GM12874 (cell line): Measurements from ENCODE around the gene PNMA1.

Experiments
- TF ChIP-seq, protein P1 (sequence below): IDR thresholded peaks from 2 replicates; pipeline ENCODE4 v1.5.1; 2011; ENCODE audit warnings: low read depth, mild to moderate bottlenecking, control low read depth, low read length, moderate library complexity; ENCODE audit not compliant: insufficient read depth

PNMA1 gene

DNA sequence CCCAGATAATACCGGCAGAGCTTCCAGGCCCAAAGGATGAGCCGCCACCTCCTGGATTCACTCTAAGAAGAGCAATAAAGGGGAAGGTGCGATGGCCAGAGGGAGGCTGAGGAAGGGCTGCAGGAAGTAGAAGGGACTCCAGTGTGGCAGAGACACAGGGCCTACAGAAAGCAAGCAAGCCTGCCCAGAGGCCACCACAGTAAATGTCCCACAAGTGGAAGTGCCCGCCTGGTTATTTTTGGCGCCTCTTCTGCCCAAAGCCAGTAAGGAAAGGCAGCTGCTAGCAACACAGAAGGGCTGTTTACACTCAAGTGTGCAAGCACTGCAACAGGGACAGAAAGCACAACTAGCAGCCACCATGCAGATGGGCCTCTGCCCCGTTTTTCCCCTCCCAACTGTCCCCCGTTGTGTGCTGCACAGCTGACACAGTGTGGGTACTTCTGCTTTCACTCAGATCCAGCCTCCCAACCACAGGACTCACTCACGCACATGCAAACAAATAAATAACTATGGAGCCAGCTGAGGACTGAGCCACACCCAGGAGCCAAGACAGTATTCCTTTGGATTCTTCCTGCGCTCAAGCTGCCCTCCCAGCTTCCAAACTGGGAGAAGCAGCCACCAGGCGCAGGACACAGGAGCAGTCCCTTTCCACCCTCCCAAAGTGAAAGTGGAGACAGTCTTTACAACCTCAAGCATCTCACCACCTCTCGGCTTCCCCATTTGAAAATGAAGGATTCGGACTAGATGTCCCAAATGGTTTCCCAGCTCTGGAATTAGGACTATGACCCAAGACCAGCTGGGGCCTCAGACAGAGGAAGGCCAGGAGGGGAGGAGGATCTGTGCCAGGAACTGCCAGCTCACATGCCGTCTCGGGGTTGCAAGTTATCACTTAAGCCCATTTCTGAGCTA is 40.0 kb upstream of the PNMA1 start:
- TF ChIP-seq, protein P1, sequence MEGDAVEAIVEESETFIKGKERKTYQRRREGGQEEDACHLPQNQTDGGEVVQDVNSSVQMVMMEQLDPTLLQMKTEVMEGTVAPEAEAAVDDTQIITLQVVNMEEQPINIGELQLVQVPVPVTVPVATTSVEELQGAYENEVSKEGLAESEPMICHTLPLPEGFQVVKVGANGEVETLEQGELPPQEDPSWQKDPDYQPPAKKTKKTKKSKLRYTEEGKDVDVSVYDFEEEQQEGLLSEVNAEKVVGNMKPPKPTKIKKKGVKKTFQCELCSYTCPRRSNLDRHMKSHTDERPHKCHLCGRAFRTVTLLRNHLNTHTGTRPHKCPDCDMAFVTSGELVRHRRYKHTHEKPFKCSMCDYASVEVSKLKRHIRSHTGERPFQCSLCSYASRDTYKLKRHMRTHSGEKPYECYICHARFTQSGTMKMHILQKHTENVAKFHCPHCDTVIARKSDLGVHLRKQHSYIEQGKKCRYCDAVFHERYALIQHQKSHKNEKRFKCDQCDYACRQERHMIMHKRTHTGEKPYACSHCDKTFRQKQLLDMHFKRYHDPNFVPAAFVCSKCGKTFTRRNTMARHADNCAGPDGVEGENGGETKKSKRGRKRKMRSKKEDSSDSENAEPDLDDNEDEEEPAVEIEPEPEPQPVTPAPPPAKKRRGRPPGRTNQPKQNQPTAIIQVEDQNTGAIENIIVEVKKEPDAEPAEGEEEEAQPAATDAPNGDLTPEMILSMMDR = no peak

DNA sequence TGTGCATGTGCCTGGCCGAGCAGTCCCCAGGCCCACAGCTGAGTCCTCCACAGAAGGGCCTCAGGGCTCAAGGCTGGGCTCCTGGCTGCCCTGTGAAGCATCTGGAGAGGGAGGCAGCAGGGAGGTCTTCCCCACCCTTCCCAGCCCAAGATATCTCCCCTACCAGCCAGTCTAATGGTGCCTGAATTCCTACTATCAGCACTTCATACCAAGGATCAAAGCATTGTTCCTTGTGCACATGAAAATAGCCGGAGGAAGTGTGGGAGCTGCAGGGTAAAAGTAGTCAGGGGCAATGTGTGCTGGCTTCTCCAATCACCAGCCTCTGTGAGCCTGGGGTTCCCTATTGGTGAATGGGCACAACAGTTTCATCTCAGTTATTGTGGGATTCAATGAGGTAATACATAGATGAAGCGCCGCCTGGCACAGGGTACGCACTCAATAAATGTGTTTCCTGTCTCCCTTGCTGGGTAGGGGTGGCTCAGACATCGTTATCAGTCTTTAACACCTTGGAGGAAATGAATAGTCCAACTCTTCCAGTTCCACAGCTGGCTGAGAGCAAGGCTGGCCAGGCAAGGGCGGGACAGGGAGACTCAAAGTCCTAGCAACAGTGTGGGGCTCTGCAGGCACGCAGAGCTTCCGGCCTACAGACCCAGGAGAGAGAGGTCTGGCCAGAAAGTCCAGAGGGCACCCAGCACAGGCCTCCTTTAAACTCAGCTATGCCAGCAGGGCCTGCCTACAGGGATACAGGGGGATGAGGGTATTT is 39.1 kb upstream of the PNMA1 start:
- TF ChIP-seq, protein P1 = no peak

DNA sequence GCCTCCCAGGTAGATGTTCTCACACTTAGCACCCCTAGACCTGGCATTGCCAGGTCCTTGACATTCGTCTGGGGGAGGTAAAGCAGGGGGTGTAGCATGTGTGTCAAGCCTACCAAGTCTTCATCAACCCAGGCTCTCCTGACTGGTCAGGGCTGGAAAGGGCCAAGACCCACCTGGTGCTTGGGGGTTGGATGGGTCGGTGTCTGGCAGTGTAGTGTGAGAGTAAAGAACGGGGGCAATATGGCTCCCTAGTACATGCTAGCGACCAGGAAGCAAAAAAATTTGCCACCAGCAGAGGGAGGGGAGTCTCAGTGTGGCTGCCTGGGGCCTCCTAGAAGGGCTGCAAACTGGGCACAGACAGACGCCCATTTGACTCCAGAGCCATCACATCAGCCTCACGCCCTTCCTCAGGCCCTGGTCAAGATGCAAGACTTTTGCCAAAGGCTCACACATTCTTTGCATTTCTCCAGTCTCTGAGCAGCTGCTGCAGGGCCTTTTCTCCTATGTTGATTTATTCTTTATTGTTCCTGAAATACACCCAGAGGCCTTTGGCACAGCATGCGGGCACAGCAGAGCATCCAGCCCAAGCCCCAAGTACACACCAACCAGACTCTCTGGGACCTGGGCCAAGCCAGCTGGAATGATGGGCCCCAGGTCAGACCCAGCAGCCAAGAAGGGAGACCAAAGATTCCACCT is 38.3 kb upstream of the PNMA1 start:
- TF ChIP-seq, protein P1 = peak; percentile 37

DNA sequence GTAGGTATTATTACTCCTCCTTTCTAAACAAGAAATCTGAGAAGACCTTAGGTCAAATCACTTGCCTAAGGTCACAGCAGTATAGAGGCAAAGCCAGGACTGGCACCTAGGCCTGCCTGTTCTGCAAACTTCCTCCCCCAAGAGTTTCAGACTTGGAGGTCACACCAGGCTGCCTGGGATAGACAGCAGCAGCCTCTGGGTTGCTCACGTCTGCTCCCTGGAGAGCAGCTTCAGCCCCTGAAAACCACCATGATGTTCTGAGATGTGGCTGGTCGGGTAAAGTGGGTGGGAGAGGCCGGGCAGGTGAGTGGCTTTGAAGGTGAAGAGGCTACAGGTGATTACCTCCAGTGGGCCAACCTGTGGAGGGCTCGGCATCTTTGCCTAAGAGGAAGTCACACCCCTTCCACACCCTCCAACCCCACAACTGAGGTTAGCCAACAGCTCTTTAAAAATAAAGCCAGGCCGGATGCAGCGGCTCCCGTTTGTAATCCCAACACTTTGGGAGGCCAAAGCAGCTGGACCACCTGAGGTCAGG is 37.0 kb upstream of the PNMA1 start:
- TF ChIP-seq, protein P1 = no peak

DNA sequence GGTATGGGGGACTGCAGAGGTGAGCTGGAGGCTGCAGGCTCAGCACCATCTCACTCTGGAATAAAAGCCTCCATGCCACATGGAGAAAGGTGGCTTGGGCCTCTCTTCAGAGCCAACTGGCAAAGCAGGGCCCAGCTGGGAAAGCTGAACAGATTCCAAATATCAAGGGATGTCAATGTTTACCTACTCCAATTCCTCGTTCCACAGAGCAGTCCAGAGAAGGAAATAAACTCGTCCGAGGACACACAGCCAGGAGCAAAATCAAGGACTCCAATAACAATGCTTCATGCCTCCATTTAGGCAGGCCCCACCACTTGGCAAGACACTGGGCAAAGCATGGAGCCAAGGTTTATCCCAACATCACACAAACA is 36.3 kb upstream of the PNMA1 start:
- TF ChIP-seq, protein P1 = no peak

DNA sequence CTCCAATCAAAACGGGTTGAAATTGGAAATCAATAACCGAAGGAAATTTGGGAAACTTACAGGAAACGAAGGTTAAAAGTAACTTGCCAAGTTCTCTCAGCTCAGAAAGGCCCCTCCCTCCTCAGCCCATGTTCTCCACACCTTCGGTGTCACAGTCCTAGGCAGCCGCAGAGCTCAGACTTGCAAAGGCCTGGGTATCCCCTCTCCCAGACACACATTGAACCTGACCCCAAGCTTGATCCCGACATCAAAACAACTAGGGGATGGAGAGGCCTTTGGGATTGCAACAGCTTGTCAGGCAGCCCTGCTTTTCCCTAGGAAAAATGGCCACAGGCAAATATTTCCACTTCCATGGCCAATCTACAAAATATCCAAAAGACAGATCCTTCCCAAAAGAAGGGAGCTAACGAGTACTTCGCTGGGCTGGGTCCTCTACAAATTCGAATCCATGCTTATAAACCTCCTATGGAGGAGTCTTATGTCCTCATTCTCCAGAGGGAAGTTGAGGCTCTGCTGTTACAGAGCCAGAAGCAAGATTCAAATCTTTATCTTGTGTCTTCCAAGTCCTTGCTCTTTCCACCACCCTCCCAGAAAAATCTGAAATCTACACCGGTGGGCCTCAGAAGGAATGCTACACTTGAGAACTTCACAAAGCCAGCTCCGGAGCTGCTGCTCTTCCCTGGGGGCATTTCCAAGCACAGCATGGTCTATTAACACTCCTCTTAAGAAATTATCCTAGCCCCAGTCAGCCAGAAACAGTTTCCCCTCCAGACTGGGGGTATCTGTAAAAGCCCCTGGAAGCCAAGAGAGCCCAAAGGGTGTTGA is 35.7 kb upstream of the PNMA1 start:
- TF ChIP-seq, protein P1 = no peak
